HCT116 (cell line): ENCODE data around the gene PTPRF. TPM values are rescaled to one million over a fixed set of nuclear protein-coding genes. Genes with fewer than 3 reads are reported as not detected.

Experiments used
- ATAC-seq: fragments of 200-7000 bp; cut with Tn5 transposase; 2 replicates; pipeline ENCODE4 v1.9.1; 2020; ENCODE audit warnings: mild to moderate bottlenecking, moderate library complexity
- BruUV-seq: library from RNA; stranded (reverse); fragments of 400-500 nt; replicated peaks from 2 replicates; lab custom pipeline; 2021; lab: Mats Ljungman, UMichigan
- CTCF ChIA-PET: fragments of 300-600 bp; sonication (Branson Sonifier 250); formaldehyde crosslinking; loops from one replicate; lab custom pipeline; 2021; ENCODE audit warnings: antibody characterized with exemption; lab: Charles Lee
- POLR2A ChIA-PET: fragments of 300-600, 350-600 bp; sonication (Branson Sonifier 250); formaldehyde crosslinking; loops from one replicate; lab custom pipeline; 2021; ENCODE audit warnings: antibody characterized with exemption; lab: Charles Lee
- RAD21 ChIA-PET, 2 experiments: fragments of 300-600 bp; sonication (Branson Sonifier 250); formaldehyde crosslinking; loops; one replicate each; lab custom pipeline; 2023; ENCODE audit warnings: low total read pairs in 2 of 2; ENCODE audit not compliant: uncharacterized antibody in 2 of 2, unreplicated experiment in 2 of 2, low non-redundant PET in 1 of 2; lab: Charles Lee
- DNase-seq: peaks from one replicate; pipeline ENCODE4 v3.0.0-alpha.2; 2010; ENCODE audit warnings: low read depth, low spot score
- H2AFZ ChIP-seq: fragments of 200-600 bp; shearing (Covaris generic), sonication (generic); 2 replicates; pipeline ENCODE4 v1.6.1; 2017; ENCODE audit warnings: low read depth, mixed run types, mixed read lengths, antibody characterized with exemption, low read length; ENCODE audit not compliant: poor library complexity, severe bottlenecking
- H3K27ac ChIP-seq: 2 replicates; pipeline ENCODE4 v1.5.1; 2012; ENCODE audit warnings: low read depth, low read length
- H3K27me3 ChIP-seq: fragments of 200-600 bp; sonication (generic); 2 replicates; pipeline ENCODE4 v1.6.1; 2016; ENCODE audit warnings: mixed run types, low read length, mixed read lengths; ENCODE audit not compliant: insufficient read depth
- H3K36me3 ChIP-seq, 2 experiments: fragments of 200-500 bp in 1 of 2; fragments of 200-600 bp in 1 of 2; sonication (Bioruptor generic) in 1 of 2; sonication (generic) in 1 of 2; 2 replicates each; pipeline versions ENCODE4 v1.5.1 to v1.6.1; 2014 to 2016; ENCODE audit warnings: low read length in 2 of 2, inconsistent platforms in 1 of 2, mixed read lengths in 1 of 2, mixed run types in 1 of 2; ENCODE audit not compliant: insufficient read depth in 2 of 2, control insufficient read depth in 1 of 2
- H3K4me1 ChIP-seq, 2 experiments: fragments of 200-600 bp in 1 of 2; sonication (generic) in 1 of 2; 2 replicates each; pipeline versions ENCODE4 v1.5.1 to v1.6.1; 2012 to 2017; ENCODE audit warnings: low read length in 2 of 2, inconsistent platforms in 1 of 2, mild to moderate bottlenecking in 1 of 2, mixed read lengths in 1 of 2, mixed run types in 1 of 2, moderate library complexity in 1 of 2; ENCODE audit not compliant: insufficient read depth in 2 of 2, control insufficient read depth in 1 of 2
- H3K4me2 ChIP-seq: fragments of 200-600 bp; sonication (generic); 2 replicates; pipeline ENCODE4 v1.6.1; 2017; ENCODE audit warnings: mixed run types, low read length, mixed read lengths
- H3K4me3 ChIP-seq, 2 experiments: fragments of 200-600 bp in 1 of 2; sonication (generic) in 1 of 2; replicated peaks in 1 of 2; 2 replicates each; pipeline ENCODE4 v1.5.1; 2011 to 2016; ENCODE audit warnings: low read length in 2 of 2, control low read depth in 1 of 2, low read depth in 1 of 2, mild to moderate bottlenecking in 1 of 2, mixed read lengths in 1 of 2, mixed run types in 1 of 2
- H3K79me2 ChIP-seq: fragments of 200-600 bp; sonication (generic); 2 replicates; pipeline ENCODE4 v1.6.1; 2017; ENCODE audit warnings: mild to moderate bottlenecking, mixed run types, low read length, moderate library complexity, mixed read lengths; ENCODE audit not compliant: insufficient read depth
- H3K9ac ChIP-seq: fragments of 200-600 bp; sonication (generic); 2 replicates; pipeline ENCODE4 v1.6.1; 2016; ENCODE audit warnings: low read length, mixed read lengths
- H3K9me2 ChIP-seq: fragments of 200-600 bp; sonication (generic), shearing (Covaris generic); 2 replicates; pipeline ENCODE4 v1.6.1; 2017; ENCODE audit warnings: mixed run types, mild to moderate bottlenecking, moderate library complexity; ENCODE audit not compliant: insufficient read depth
- H3K9me3 ChIP-seq, 2 experiments: fragments of 200-500 bp in 1 of 2; fragments of 200-600 bp in 1 of 2; sonication (Bioruptor generic) in 1 of 2; sonication (generic) in 1 of 2; 2 replicates each; pipeline ENCODE4 v1.6.1; 2014 to 2017; ENCODE audit warnings: low read length in 2 of 2, mixed read lengths in 2 of 2, inconsistent platforms in 1 of 2, low read depth in 1 of 2, mild to moderate bottlenecking in 1 of 2, mixed run types in 1 of 2, moderate library complexity in 1 of 2; ENCODE audit not compliant: control insufficient read depth in 1 of 2, insufficient read depth in 1 of 2
- H4K20me1 ChIP-seq: fragments of 200-600 bp; sonication (generic), shearing (Covaris generic); 2 replicates; pipeline ENCODE4 v1.6.1; 2017; ENCODE audit warnings: mixed run types, mild to moderate bottlenecking, moderate library complexity; ENCODE audit not compliant: insufficient read depth
- CBX3 ChIP-seq: IDR thresholded peaks from 2 replicates; pipeline ENCODE4 v1.6.1; 2012; ENCODE audit warnings: low read depth
- CEBPB ChIP-seq: IDR thresholded peaks from 2 replicates; pipeline ENCODE4 v1.6.1; 2012; ENCODE audit warnings: low read depth
- EGR1 ChIP-seq: IDR thresholded peaks from 2 replicates; pipeline ENCODE4 v1.6.1; 2012; ENCODE audit warnings: low read depth
- ELF1 ChIP-seq: IDR thresholded peaks from 2 replicates; pipeline ENCODE4 v1.6.1; 2012; ENCODE audit warnings: low read depth, borderline replicate concordance
- EZH2phosphoT487 ChIP-seq: fragments of 200-600 bp; IDR thresholded peaks from 2 replicates; pipeline ENCODE4 v1.6.1; 2018; ENCODE audit warnings: antibody characterized with exemption, borderline replicate concordance
- FOSL1 ChIP-seq: IDR thresholded peaks from 2 replicates; pipeline ENCODE4 v1.6.1; 2012; ENCODE audit warnings: low read depth
- JUND ChIP-seq: IDR thresholded peaks from 2 replicates; pipeline ENCODE4 v1.6.1; 2012
- POLR2A ChIP-seq: IDR thresholded peaks from 2 replicates; pipeline ENCODE4 v1.7.0; 2011; ENCODE audit warnings: borderline replicate concordance; ENCODE audit not compliant: insufficient read depth, insufficient read length; ENCODE audit errors: extremely low read depth
- POLR2AphosphoS5 ChIP-seq: IDR thresholded peaks from 2 replicates; pipeline ENCODE4 v1.6.1; 2011; ENCODE audit warnings: mild to moderate bottlenecking, low read depth, low read length, moderate library complexity
- SIN3A ChIP-seq: IDR thresholded peaks from 2 replicates; pipeline ENCODE4 v1.6.1; 2012; ENCODE audit warnings: low read depth
- SRF ChIP-seq: IDR thresholded peaks from 2 replicates; pipeline ENCODE4 v1.6.1; 2012; ENCODE audit warnings: low read depth
- TCF7L2 ChIP-seq: IDR thresholded peaks from 2 replicates; pipeline ENCODE4 v1.7.0; 2011; ENCODE audit warnings: borderline replicate concordance, inconsistent platforms; ENCODE audit not compliant: insufficient read depth, insufficient read length; ENCODE audit errors: extremely low read depth
- YY1 ChIP-seq: IDR thresholded peaks from 2 replicates; pipeline ENCODE4 v1.6.1; 2011; ENCODE audit warnings: low read length, low read depth, moderate library complexity, mild to moderate bottlenecking; ENCODE audit not compliant: insufficient replicate concordance; ENCODE audit errors: extremely low read depth
- ZFX ChIP-seq: fragments of 450-650 bp; IDR thresholded peaks from 2 replicates; pipeline ENCODE4 v1.6.1; 2017
- ZNF274 ChIP-seq: fragments of 200-500 bp; sonication (Bioruptor generic); IDR thresholded peaks from 2 replicates; pipeline ENCODE4 v1.6.1; 2014; ENCODE audit warnings: mild to moderate bottlenecking, low read depth, low read length, inconsistent platforms
- intact Hi-C: fragments of 100-400 bp; cut with micrococcal nuclease; formaldehyde crosslinking; loops from 2 replicates; pipeline ENCODE4 v1.10.0; 2022
- total RNA-seq: library from RNA; stranded (reverse); gene quantifications from one replicate; pipeline ENCODE4 v1.2.1, GENCODE V29; 2021; ENCODE audit not compliant: unreplicated experiment
- TF ChIP-seq, protein P1 (sequence below): IDR thresholded peaks from 2 replicates; pipeline ENCODE4 v1.6.1; 2012; ENCODE audit warnings: low read depth
- TF ChIP-seq, protein P2 (sequence below): IDR thresholded peaks from 2 replicates; pipeline ENCODE4 v1.6.1; 2011; ENCODE audit warnings: mild to moderate bottlenecking, low read length, moderate library complexity; ENCODE audit not compliant: insufficient replicate concordance; ENCODE audit errors: extremely low read depth
- TF ChIP-seq, protein P3 (sequence below), 3 experiments: fragments of 200-600 bp in 1 of 3; sonication (generic) in 1 of 3; IDR thresholded peaks in 2 of 3; conservative IDR thresholded peaks in 1 of 3; 2 replicates each; pipeline ENCODE4 v1.5.1; 2012 to 2017; ENCODE audit warnings: low read depth in 2 of 3, low read length in 2 of 3, antibody characterized with exemption in 1 of 3, borderline replicate concordance in 1 of 3, control low read depth in 1 of 3, mild to moderate bottlenecking in 1 of 3, mixed read lengths in 1 of 3, mixed run types in 1 of 3, moderate library complexity in 1 of 3; ENCODE audit not compliant: insufficient read depth in 1 of 3

The PTPRF gene
- total RNA-seq, 1 experiment from 2014 or later, result 224 TPM

DNA sequence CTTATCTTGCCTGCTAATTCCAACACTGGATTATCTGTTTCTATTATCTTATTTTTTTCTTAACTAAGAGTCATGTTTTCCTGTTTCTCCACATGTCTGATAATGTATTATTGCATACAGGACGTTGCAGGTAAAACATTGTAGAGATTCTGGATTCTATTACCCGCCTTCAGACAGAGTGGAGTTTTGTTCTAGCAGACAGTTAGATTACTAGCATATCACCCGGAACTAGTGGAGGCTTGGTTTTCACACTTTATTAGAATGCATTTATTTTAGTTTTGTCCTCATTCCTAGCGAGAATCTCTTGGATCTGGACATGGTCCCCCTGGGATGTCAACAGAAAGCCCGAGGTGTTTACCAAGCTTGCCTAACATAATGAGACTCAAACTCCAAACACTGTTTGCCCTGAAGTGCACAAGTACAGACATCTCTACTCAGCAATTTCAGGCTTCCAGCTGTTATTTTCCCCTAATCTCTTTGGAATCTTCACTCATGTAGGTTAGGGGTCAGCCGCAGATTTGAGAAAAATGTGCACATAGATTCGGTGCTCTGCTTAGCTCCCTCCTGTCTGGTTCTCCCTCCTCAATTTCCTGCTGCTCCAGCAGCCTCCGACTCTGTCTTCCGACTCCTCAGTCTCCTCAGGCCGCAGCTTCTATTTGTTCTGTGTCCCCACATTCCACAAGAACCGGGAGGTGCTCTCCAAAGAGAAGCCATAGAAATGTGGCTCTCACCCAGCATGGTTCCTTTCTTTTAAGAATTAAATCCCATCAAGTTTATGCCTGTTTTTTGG, 36.8 kb upstream of the PTPRF start:
- Histone ChIP-seq H3K36me3 (no peaks in the 10 kb centered on the region), H3K79me2 (no peaks in the 10 kb centered on the region), H2AFZ (no peak overlapping the region), H4K20me1 (no peaks in the 10 kb centered on the region), H3K4me2 (no peak overlapping the region), H3K27ac (no peak overlapping the region), H3K27me3 (no peaks in the 10 kb centered on the region), H3K4me3 (no peak overlapping the region), H3K4me1 (peaks cover 0 to 4% of the 10 kb centered on the region in 2 experiments; a peak in 1 of 4 replicates), H3K9me3 (no peaks in the 10 kb centered on the region; a peak in 1 of 4 replicates), H3K9me2 (no peaks in the 10 kb centered on the region), H3K9ac (no peak overlapping the region)
- BruUV-seq, result no TSS peak
- CTCF ChIA-PET, result no interaction called here
- POLR2A ChIA-PET, result no interaction called here
- DNase-seq, result no peak
- TF ChIP-seq TCF7L2 (no peak), CBX3 (no peak), ZFX (no peak), ZNF274 (no peak), SIN3A (no peak), CEBPB (no peak), FOSL1 (no peak), YY1 (no peak), JUND (no peak), POLR2AphosphoS5 (no peak), EGR1 (no peak), SRF (no peak), ELF1 (no peak), EZH2phosphoT487 (no peak), POLR2A (no peak)
- TF ChIP-seq, protein P1, sequence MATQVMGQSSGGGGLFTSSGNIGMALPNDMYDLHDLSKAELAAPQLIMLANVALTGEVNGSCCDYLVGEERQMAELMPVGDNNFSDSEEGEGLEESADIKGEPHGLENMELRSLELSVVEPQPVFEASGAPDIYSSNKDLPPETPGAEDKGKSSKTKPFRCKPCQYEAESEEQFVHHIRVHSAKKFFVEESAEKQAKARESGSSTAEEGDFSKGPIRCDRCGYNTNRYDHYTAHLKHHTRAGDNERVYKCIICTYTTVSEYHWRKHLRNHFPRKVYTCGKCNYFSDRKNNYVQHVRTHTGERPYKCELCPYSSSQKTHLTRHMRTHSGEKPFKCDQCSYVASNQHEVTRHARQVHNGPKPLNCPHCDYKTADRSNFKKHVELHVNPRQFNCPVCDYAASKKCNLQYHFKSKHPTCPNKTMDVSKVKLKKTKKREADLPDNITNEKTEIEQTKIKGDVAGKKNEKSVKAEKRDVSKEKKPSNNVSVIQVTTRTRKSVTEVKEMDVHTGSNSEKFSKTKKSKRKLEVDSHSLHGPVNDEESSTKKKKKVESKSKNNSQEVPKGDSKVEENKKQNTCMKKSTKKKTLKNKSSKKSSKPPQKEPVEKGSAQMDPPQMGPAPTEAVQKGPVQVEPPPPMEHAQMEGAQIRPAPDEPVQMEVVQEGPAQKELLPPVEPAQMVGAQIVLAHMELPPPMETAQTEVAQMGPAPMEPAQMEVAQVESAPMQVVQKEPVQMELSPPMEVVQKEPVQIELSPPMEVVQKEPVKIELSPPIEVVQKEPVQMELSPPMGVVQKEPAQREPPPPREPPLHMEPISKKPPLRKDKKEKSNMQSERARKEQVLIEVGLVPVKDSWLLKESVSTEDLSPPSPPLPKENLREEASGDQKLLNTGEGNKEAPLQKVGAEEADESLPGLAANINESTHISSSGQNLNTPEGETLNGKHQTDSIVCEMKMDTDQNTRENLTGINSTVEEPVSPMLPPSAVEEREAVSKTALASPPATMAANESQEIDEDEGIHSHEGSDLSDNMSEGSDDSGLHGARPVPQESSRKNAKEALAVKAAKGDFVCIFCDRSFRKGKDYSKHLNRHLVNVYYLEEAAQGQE, result no peak
- TF ChIP-seq, protein P2, sequence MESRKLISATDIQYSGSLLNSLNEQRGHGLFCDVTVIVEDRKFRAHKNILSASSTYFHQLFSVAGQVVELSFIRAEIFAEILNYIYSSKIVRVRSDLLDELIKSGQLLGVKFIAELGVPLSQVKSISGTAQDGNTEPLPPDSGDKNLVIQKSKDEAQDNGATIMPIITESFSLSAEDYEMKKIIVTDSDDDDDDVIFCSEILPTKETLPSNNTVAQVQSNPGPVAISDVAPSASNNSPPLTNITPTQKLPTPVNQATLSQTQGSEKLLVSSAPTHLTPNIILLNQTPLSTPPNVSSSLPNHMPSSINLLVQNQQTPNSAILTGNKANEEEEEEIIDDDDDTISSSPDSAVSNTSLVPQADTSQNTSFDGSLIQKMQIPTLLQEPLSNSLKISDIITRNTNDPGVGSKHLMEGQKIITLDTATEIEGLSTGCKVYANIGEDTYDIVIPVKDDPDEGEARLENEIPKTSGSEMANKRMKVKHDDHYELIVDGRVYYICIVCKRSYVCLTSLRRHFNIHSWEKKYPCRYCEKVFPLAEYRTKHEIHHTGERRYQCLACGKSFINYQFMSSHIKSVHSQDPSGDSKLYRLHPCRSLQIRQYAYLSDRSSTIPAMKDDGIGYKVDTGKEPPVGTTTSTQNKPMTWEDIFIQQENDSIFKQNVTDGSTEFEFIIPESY, result no peak
- TF ChIP-seq, protein P3, sequence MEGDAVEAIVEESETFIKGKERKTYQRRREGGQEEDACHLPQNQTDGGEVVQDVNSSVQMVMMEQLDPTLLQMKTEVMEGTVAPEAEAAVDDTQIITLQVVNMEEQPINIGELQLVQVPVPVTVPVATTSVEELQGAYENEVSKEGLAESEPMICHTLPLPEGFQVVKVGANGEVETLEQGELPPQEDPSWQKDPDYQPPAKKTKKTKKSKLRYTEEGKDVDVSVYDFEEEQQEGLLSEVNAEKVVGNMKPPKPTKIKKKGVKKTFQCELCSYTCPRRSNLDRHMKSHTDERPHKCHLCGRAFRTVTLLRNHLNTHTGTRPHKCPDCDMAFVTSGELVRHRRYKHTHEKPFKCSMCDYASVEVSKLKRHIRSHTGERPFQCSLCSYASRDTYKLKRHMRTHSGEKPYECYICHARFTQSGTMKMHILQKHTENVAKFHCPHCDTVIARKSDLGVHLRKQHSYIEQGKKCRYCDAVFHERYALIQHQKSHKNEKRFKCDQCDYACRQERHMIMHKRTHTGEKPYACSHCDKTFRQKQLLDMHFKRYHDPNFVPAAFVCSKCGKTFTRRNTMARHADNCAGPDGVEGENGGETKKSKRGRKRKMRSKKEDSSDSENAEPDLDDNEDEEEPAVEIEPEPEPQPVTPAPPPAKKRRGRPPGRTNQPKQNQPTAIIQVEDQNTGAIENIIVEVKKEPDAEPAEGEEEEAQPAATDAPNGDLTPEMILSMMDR (IDR thresholded peaks at IDR 0.05 in 2 of 3, conservative IDR thresholded peaks at IDR 0.05 in 1 of 3; ENCODE audit: borderline replicate concordance in 1 of 3, insufficient read depth in 1 of 3, low read depth in 2 of 3, low read length in 2 of 3), result no peak
- ATAC-seq, result no peak
- intact Hi-C loops, result no loop called here
- RAD21 ChIA-PET, result no interaction called here
